Liver (tissue), 3 donors: ENCODE data around the gene HOPX.

Source experiments
- FOXA1 ChIP-seq: IDR thresholded peaks from 2 replicates; pipeline ENCODE4 v1.6.1; 2016; ENCODE audit warnings: antibody characterized with exemption
- RAD21 ChIP-seq, 2 donors: IDR thresholded peaks; 2 replicates each; pipeline ENCODE4 v1.6.1; 2016; ENCODE audit warnings: antibody characterized with exemption in 2 of 2, mild to moderate bottlenecking in 2 of 2
- SP1 ChIP-seq: IDR thresholded peaks from 2 replicates; pipeline ENCODE4 v1.6.1; 2018; ENCODE audit warnings: antibody characterized with exemption, mild to moderate bottlenecking
- TAF1 ChIP-seq: conservative IDR thresholded peaks from 2 replicates; pipeline ENCODE4 v1.6.1; 2016; ENCODE audit warnings: antibody characterized with exemption, mild to moderate bottlenecking
- TF ChIP-seq, protein P1 (sequence below): fragments of 150-350 bp; IDR thresholded peaks from 2 replicates; pipeline ENCODE4 v1.5.1; 2017; ENCODE audit warnings: improper control_type of control experiment, low read depth, low read length; ENCODE audit not compliant: missing input control
- TF ChIP-seq, protein P2 (sequence below): IDR thresholded peaks from 2 replicates; pipeline ENCODE4 v1.6.1; 2016; ENCODE audit warnings: antibody characterized with exemption, mild to moderate bottlenecking
- TF ChIP-seq, protein P3 (sequence below): IDR thresholded peaks from 2 replicates; pipeline ENCODE4 v1.6.1; 2016; ENCODE audit warnings: antibody characterized with exemption
- donor health status: healthy.
- donor health status: healthy.

DNA sequence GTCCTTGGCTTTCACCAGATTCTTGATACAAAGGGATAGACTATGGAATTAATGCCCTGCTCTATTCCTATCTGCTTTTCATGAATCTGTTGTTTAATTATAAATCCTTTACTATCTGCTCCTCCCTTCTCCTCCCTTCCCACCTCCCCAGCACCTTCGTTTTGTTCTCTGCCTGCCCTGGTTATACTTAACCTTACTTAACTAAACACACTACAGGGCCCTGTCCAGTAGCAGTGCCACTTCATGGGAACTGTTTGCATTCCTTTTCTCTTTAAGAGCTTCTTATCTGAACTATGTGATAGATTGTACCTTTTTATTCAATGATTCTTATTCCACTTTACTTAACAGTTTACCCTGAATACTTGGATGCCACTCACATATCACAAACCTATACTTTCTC, 830 bp downstream of the HOPX start:
- TF ChIP-seq, protein P1, sequence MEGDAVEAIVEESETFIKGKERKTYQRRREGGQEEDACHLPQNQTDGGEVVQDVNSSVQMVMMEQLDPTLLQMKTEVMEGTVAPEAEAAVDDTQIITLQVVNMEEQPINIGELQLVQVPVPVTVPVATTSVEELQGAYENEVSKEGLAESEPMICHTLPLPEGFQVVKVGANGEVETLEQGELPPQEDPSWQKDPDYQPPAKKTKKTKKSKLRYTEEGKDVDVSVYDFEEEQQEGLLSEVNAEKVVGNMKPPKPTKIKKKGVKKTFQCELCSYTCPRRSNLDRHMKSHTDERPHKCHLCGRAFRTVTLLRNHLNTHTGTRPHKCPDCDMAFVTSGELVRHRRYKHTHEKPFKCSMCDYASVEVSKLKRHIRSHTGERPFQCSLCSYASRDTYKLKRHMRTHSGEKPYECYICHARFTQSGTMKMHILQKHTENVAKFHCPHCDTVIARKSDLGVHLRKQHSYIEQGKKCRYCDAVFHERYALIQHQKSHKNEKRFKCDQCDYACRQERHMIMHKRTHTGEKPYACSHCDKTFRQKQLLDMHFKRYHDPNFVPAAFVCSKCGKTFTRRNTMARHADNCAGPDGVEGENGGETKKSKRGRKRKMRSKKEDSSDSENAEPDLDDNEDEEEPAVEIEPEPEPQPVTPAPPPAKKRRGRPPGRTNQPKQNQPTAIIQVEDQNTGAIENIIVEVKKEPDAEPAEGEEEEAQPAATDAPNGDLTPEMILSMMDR = no peak
- TF ChIP-seq FOXA1 = no peak
- TF ChIP-seq SP1 = no peak
- TF ChIP-seq TAF1 = no peak
- TF ChIP-seq, protein P2, sequence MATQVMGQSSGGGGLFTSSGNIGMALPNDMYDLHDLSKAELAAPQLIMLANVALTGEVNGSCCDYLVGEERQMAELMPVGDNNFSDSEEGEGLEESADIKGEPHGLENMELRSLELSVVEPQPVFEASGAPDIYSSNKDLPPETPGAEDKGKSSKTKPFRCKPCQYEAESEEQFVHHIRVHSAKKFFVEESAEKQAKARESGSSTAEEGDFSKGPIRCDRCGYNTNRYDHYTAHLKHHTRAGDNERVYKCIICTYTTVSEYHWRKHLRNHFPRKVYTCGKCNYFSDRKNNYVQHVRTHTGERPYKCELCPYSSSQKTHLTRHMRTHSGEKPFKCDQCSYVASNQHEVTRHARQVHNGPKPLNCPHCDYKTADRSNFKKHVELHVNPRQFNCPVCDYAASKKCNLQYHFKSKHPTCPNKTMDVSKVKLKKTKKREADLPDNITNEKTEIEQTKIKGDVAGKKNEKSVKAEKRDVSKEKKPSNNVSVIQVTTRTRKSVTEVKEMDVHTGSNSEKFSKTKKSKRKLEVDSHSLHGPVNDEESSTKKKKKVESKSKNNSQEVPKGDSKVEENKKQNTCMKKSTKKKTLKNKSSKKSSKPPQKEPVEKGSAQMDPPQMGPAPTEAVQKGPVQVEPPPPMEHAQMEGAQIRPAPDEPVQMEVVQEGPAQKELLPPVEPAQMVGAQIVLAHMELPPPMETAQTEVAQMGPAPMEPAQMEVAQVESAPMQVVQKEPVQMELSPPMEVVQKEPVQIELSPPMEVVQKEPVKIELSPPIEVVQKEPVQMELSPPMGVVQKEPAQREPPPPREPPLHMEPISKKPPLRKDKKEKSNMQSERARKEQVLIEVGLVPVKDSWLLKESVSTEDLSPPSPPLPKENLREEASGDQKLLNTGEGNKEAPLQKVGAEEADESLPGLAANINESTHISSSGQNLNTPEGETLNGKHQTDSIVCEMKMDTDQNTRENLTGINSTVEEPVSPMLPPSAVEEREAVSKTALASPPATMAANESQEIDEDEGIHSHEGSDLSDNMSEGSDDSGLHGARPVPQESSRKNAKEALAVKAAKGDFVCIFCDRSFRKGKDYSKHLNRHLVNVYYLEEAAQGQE = no peak
- TF ChIP-seq, protein P3, sequence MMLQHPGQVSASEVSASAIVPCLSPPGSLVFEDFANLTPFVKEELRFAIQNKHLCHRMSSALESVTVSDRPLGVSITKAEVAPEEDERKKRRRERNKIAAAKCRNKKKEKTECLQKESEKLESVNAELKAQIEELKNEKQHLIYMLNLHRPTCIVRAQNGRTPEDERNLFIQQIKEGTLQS = no peak
- TF ChIP-seq RAD21 (IDR thresholded peaks at IDR 0.05) = no peak
